GM21447 (cell line): ENCODE data around the gene OSBPL5.

Experiments
- ATAC-seq: cut with Tn5 transposase; IDR thresholded peaks from one replicate; pipeline ENCODE4 v1.9.1; 2021; ENCODE audit not compliant: unreplicated experiment

The OSBPL5 gene

DNA sequence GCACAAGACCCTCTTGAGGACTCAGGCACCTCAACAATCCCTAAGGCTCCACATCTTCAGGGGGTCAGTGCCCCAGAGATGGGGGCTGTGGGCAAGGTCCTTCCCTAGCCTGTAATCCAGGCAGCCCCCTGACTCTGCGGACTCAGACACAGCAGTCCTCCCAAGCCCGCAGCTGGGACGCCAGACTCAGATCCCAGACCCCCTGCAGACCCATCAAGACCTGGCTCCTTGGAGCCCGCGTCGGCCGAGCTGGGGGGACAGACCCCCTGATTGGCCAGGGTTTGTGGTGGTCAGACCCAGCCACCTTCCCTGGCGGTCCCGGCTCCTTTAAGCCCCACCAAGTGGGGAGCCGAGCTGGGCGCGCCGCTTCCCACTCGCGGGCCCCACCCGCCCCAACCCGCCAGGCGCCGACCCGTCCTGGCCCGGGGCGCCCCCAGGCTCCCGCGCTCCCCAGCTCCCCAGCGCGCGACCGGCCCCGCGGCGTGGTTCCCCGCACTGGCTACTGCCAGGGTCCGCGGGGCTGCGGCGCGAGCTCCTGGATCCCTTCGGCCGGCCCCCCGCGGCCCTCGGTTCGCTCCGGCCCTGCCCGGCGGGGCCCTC lies 458 bp downstream of the OSBPL5 start:
- no peak for ATAC-seq

- no peak for ATAC-seq
Measured at GRCh38 chr11:3164138-3164551, 965 bp downstream of the OSBPL5 start.

DNA sequence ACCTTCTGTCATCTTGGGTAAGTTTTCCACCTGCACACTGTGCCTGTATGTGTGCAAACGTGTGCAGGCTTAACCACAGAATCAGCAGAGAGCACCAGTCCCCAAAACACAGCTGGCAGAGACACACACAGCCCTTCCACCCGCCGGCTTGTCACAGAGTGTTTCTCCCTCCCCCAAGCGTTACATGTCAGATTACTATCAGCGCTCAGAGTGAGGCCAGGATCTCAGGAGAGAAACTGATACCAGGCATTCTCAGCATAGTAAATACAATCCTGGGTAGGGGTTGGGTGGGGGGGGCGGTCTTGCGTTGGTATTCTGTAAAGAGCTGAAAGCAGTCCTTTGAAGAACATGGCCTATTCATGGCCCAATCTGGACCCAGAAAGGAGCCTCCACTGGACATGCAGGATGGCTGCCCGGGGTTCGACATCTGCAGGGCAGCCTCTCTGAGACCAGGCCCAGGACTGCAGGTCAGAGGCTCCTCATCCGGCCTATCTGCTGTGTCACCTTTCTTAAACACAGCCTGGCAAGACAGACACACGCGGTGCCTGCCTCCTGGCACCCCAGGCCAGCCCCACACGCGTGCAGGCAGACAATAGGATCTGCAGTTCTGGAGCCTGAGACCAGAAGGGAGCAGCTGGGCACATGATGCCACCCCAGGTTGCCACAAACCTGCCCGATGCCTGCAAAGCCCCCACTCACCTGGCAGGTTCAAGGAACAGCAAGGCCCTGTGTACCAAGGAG lies 1.7 kb downstream of the OSBPL5 start:
- ATAC-seq, result no peak

DNA sequence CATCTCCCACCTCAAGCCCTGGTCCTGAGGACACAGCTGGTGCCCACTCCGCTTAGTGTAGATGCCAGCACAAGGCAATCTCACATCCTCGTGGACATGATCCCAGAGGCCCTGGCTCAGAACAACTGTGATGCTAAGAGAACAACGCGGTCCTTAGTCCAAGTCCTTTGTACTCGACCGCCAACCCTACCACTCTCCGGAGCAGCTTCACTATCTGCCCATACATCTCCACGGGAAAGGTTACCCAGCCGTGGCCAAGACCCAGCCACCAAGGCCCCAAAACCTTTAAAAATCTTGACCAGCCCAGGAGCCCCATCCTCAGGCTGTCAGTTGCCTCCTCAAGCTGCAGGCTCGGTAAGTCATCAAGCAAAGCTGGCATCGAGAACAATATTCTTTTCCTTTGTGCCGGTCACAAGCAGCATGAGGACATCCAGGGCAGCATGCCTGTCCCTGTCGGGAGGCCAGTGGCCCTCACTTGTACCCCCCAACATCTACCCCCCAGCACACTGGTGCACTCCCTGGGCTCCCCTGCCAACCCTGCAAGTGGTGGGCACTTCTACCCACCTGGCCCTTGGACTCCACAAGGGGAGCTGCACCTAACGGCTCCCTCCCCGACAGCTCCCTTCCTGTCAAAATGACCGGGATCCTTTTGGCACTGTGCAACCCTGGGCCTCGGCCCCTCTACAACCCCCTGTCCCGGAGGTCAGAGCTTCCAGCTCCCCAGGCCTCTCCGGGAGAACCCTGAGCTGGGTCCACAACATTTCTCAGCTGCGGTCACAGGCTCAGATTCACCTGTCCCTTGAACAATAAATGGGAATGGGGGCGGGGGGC lies 2.5 kb downstream of the OSBPL5 start:
- ATAC-seq, result no peak

DNA sequence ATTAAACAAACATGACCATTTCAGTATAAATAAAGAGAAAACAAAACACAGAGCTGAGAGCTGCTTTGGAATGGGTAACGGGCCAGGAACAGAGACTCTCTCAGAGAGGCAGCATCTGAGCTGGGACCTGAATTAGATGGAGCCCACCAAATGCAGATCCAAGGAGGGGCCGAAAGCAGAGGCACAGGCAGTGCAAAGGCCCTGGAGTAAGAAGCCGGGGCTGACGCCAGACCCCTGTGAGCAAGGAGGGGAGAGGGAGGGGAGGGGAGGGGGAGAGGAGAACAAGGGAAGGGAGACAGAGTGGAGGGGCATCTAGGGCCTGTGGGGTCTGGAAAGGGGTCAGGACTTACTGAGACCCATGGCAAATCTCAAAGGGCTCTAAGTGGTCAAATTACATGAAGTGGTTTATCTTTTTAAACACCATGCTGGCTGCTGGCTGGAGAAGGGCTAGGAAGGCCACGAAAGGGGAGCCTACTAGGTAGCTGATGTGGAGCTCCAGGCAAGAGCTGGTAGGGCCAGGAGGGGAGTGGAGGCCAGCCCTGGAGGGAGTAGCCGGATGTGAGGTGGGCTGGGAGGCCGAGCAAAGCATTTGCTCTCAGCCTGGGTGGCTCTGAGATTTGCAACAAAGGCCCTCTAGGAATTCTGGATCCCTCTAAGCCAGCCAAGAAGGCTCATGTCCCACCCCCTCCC lies 3.2 kb downstream of the OSBPL5 start:
- no peak for ATAC-seq

DNA sequence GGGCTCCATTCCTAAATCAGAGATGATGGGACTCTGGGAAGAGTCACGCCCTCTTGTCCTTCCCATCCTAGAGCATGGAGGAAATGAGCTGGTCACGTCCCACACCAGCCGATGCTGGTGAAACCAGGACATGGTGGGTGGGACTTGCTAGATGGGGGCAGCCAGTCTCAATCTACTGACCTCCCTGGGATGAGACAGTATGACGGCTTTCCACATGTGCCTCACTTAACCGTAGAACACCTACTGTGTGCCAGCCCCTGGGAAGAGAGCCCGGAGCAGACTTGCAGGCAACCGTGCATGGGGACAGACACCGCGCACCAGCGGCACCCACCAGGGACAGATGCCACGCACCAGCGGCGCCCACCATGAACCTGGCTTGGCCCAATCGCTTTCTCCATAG lies 3.8 kb downstream of the OSBPL5 start:
- no peak for ATAC-seq

DNA sequence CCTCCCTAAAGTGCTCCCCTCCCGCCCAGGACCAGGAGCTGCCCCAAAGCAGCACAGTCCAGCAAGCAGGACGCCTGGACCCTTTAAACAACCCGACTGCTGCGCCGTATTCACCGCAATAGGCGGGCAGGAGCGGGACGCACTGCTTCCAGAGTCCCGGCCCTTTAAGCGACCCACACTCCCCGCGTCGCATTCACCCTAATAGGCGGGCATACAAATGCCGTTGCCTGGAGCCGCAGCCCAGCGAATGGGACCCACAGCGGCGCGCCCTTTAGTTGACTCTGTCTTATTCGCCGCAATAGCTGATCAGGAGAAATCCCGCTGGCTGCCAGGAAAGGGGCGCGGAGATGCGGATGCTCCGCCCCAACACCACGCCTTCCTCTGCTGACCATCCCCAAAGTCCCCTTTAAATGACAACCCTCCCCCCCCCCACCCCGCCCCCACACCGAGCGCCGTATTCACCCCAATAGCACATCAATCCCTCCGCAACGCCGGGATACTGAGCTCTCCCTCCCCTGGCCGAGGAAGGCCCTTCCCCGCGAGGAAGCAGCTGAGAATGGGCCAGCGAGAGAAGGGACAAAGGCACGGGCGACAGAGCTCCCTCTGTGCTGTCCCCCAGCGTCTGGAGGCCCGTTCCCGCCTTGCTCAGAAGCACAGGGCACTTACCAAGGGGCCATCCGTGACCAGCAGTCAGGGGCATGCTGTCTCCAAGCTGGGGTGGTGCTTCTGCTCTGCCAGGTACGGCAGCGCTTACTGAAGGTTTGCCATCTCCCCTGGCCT lies 4.7 kb downstream of the OSBPL5 start:
- ATAC-seq, result no peak

DNA sequence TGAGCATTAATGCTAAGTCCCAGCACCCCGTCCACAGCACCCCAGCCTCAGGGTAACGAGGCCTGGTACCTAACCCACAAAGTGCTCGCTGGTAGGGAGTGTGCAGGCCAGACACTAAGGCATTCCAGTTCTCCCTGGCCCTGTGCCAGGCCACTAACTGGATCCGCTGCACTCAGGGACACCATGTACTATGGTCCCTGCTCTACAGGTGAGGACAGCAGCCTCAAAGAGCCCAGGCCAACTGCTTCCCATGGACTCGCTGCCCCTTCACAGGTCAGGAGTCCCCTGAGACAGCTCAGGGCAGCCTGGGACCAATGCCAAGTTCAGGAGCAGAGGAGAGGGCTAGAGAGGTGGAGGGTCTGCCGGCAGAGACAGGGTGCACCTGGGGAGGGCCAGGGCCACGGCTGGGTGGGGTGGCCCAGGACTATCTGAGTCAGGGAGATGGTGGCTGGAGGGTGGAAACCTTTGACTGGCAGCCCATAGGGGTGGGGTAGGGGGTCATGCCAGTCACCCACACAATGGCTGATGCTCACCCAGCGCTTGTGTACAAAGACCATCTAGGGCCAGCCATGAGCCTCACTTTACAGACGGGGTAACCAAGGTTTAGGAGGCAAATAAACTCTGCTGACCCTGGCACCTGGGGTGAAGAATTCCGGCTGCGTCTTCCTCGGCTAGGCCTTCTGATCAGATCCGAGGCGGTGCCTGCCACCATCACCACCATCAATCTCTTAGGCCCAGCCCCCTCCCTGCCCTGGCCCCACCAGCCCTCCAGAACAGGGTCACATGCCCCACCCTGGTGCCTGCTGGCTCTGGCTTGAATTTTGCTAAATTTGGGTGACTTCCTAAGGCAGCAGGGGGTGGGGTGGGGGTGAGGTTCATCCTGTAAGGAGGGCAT lies 5.6 kb downstream of the OSBPL5 start:
- no peak for ATAC-seq

DNA sequence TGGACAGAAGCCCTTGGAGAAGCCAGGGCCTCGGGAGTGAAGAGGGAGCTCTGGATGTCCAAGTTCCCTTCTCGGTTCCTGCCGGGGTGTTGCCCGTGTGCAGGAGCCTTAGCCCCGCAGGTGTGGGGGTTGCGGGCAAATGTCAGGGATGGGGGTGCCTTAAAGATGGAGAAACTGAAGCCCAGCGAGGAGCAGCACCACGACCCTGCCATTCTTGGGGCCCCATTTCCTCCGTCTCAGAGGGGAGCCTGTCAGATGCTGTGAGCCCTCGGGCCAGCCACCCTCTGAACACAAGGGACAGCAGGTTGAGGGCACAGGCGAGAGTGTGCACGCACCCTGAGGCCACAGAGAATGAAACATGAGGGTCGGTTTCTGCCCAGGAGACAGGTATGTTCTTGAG lies 6.3 kb downstream of the OSBPL5 start:
- ATAC-seq, result no peak

DNA sequence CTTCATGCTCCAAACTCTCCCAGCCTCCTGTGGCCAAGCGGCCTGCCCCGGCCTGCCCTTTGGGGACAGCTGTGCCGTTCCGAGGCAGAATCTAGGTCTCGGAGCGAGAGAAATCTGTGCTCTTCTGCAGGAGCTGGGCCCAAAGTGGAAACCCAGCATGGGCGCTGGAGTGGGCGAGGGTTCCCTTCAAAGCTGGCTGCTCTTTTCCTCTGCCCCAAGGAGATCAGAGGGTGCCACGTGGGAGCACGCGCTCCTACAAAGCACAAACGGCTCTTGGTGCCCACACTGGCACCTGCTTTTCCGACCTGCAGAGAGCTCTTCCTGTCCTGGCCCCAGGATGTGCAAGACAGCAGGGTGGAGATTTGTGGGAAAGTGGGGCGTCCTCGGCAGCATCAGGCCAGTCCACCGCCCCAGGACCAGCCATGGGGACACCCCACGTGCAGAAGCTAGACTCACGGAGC lies 6.9 kb downstream of the OSBPL5 start:
- no peak for ATAC-seq

DNA sequence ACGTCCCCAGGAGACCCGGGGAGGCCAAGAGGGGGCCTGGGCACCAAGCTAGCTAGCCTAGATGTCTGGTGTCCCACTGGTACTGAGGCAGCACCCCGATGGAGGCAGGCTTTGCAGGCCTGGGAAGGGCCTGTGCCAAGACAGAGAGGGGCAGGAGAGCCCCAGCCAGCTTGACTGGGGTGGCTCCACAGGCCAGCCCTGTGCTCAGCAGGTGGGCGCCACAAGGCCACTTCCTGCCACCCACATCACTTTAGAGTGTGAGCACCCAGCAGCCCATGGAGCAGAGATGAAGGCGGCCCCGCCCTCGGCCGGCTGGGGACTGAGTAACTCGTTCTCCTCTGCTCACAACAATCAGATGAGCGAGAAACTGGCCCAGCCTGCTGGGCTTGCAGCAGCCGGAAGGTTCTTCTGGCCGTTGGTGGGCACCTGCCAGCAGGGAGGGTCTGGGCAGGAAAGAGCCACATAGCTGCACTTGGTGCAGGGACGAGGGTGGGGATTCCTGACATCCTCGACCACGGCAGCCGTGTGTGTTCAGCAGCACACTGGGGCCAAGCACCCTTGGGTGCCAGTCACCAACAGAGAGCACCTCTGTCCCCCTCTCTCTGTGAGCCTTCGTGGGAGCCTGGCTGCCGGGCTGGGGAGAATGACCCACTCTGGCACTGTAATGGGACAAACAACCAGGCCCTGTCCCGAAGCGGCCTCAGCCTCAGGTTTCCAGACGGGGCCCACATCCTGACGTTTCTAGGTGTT lies 7.6 kb downstream of the OSBPL5 start:
- no peak for ATAC-seq

GRCh38 chr11:3156661-3157311 lies 8.3 kb downstream of the OSBPL5 start:
- no peak for ATAC-seq

DNA sequence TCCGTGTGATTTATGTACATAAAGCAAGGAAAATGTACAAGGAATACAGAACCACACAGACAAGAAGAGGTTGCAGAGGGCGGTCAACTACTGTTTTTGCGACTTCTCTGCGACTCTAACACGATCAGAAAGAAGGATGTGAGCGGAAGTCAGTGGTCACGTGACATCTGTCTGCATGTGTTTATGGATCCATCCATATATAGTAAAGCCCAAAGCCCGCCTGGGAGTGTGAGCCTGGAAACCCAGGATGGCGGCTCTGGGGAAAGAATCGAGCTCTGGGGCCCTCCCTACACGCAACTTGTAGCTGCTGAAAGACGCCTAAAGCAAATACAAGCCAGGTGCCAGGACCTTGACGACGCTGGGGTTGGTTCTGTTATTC lies 8.8 kb downstream of the OSBPL5 start:
- ATAC-seq, result no peak

DNA sequence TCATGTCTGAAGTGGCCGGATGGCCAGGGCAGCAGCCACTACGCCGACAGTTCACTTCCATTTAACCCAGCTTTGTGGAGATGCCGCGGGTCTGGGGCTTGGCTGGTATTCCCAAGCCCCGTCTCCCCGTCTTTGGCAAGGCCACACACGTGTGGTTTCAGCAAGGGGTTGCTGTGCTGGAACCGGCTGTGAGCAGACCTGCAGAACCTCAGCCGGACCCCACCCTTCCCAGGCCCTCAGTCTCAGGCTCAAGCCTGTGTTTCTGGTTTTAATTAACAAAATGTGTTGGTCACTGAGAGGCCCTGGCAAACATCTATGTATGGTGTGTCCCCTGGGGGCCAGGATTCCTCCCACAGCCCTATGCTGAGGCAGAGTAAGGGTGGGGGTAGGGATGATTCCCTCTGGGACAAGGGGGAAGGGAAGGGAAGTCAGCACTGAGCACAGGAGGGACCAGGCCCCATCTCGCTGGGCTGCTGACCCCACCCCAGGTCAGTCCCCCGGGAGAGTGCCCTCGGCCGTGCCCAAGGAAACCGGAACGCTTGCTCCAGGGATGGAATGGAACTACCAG lies 9.3 kb downstream of the OSBPL5 start:
- no peak for ATAC-seq

DNA sequence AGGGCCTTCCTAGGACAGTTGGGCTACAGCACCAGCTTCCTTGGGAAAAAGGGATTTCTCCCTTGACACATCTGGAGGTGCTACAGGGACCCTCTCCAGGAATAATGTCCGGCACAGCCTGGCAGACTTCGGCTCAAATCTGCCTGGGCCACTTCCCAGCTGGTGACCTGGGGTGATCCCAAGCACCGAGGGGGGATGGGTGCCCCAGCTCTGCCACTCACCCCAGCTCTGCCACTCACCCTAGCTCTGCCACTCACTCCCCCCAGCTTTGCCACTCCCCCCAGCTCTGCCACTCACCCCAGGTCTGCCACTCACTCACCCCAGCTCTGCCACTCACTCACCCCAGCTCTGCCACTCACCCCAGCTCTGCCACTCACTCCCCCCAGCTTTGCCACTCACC lies 9.9 kb downstream of the OSBPL5 start:
- ATAC-seq, result no peak

GRCh38 chr11:3154001-3154599 lies 11.0 kb downstream of the OSBPL5 start:
- ATAC-seq, result no peak

- ATAC-seq, result no peak
Measured at GRCh38 chr11:3153291-3153861, 11.7 kb downstream of the OSBPL5 start.
